HEK293T (cell line): ENCODE results near the gene ARHGAP8.

ENCODE experiments used
- ELF4 ChIP-seq: fragments of 450-650 bp; IDR thresholded peaks from 2 replicates; pipeline ENCODE4 v1.6.1; 2017; ENCODE audit warnings: antibody characterized with exemption
- FOXA1 ChIP-seq: fragments of 450-650 bp; IDR thresholded peaks from 2 replicates; pipeline ENCODE4 v1.6.1; 2016; ENCODE audit warnings: mild to moderate bottlenecking
- L3MBTL2 ChIP-seq: fragments of 450-650 bp; conservative IDR thresholded peaks from 2 replicates; pipeline ENCODE4 v1.6.1; 2016; ENCODE audit warnings: mild to moderate bottlenecking
- SP1 ChIP-seq: fragments of 450-650 bp; IDR thresholded peaks from 2 replicates; pipeline ENCODE4 v1.6.1; 2017
- SUZ12 ChIP-seq: fragments of 450-650 bp; IDR thresholded peaks from 2 replicates; pipeline ENCODE4 v1.6.1; 2016; ENCODE audit warnings: mild to moderate bottlenecking

GRCh38 chr22:44834065-44834464, 81.7 kb downstream of the ARHGAP8 start:
- TF ChIP-seq SP1: no peak
- TF ChIP-seq L3MBTL2: no peak
- no peak for TF ChIP-seq SUZ12
- TF ChIP-seq ELF4: no peak
- no peak for TF ChIP-seq FOXA1
